Calu3 (cell line): Measurements from ENCODE around the gene CBFA2T3. TPM values are rescaled to one million over a fixed set of nuclear protein-coding genes. Genes with fewer than 3 reads are reported as not detected.

Source experiments
- BruUV-seq: library from RNA; stranded (reverse); fragments of 400-500 nt; replicated peaks from 2 replicates; lab custom pipeline; 2021; lab: Mats Ljungman, UMichigan
- CTCF ChIA-PET: fragments of 300-600 bp; sonication (Branson Sonifier 250); formaldehyde crosslinking; loops from one replicate; lab custom pipeline; 2022; ENCODE audit warnings: antibody characterized with exemption; lab: Charles Lee
- DNase-seq: peaks from one replicate; pipeline ENCODE4 v3.0.0; 2022
- H3K27ac Mint-ChIP-seq: one replicate; pipeline ENCODE4 v1.8.0; 2022; ENCODE audit warnings: mixed read lengths; ENCODE audit not compliant: unreplicated experiment
- H3K27me3 Mint-ChIP-seq: one replicate; pipeline ENCODE4 v1.8.0; 2022; ENCODE audit warnings: mixed read lengths; ENCODE audit not compliant: unreplicated experiment
- H3K36me3 Mint-ChIP-seq: one replicate; pipeline ENCODE4 v1.8.0; 2022; ENCODE audit warnings: mild to moderate bottlenecking, moderate library complexity, mixed read lengths; ENCODE audit not compliant: insufficient read depth, unreplicated experiment
- H3K4me1 Mint-ChIP-seq: one replicate; pipeline ENCODE4 v1.8.0; 2022; ENCODE audit warnings: mild to moderate bottlenecking, low read depth, mixed read lengths; ENCODE audit not compliant: unreplicated experiment
- H3K4me3 Mint-ChIP-seq: one replicate; pipeline ENCODE4 v1.8.0; 2022; ENCODE audit warnings: mild to moderate bottlenecking, low read depth, moderate library complexity, mixed read lengths; ENCODE audit not compliant: unreplicated experiment
- H3K9me3 Mint-ChIP-seq: one replicate; pipeline ENCODE4 v1.8.0; 2022; ENCODE audit warnings: low read depth, mixed read lengths; ENCODE audit not compliant: unreplicated experiment
- intact Hi-C: fragments of 100-400 bp; cut with micrococcal nuclease; formaldehyde crosslinking; loops from one replicate; pipeline ENCODE4 v1.10.0; 2022; ENCODE audit not compliant: unreplicated experiment
- total RNA-seq: library from RNA; stranded (reverse); gene quantifications from 2 replicates; pipeline ENCODE4 v1.2.3, GENCODE V29; 2022
- TF ChIP-seq, protein P1 (sequence below): fragments of 200-600 bp; IDR thresholded peaks from one replicate; pipeline ENCODE4 v1.8.0; 2022; ENCODE audit warnings: antibody characterized with exemption; ENCODE audit not compliant: unreplicated experiment

Gene CBFA2T3
- total RNA-seq, 1 experiment from 2014 or later = not detected

DNA sequence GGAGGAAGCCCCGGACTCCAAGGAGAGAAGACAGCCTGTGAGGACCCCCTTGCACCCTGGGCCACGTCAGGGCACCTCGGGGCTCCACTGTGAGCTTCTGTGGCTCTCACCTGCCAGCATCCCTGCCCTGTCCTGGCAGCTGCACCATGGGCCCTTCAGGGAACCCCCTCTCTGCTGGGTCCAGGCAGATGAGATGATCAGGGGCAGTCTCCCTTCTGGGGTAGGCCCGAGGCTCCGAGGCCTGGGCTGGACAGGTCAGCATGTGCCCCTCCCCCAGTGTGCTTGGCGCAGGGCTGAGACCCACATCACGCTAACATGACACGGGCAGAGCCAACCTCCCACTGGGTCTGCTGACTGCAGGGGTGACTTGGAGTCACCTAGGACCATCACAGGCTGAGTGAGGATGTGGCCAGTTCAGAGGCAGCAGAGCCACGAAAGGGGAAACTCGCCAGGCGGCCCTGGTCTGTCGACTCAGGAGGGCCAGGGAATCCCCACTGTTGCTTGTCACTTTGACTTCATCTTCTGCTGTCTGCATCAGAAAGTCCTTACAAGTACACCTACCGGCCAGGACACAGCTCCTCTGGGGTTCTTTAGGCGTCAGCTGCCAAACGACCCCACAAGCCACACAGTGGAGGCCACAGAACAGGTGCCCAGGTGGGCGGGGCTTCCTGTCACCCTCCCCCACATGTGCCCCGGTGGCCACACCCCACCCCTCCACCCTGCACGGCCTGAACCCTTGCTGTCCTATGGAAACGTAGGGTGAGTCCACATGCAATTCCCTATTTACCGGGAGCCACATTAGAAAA, 122.5 kb downstream of the CBFA2T3 start:
- peaks cover 23% of the 10 kb centered on the region for H3K36me3 Mint-ChIP-seq
- no peak overlapping the region for H3K27ac Mint-ChIP-seq
- BruUV-seq = no TSS peak
- peak overlapping the region; percentile 89 for H3K4me3 Mint-ChIP-seq
- TF ChIP-seq, protein P1, sequence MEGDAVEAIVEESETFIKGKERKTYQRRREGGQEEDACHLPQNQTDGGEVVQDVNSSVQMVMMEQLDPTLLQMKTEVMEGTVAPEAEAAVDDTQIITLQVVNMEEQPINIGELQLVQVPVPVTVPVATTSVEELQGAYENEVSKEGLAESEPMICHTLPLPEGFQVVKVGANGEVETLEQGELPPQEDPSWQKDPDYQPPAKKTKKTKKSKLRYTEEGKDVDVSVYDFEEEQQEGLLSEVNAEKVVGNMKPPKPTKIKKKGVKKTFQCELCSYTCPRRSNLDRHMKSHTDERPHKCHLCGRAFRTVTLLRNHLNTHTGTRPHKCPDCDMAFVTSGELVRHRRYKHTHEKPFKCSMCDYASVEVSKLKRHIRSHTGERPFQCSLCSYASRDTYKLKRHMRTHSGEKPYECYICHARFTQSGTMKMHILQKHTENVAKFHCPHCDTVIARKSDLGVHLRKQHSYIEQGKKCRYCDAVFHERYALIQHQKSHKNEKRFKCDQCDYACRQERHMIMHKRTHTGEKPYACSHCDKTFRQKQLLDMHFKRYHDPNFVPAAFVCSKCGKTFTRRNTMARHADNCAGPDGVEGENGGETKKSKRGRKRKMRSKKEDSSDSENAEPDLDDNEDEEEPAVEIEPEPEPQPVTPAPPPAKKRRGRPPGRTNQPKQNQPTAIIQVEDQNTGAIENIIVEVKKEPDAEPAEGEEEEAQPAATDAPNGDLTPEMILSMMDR = no peak
- H3K9me3 Mint-ChIP-seq = no peaks in the 10 kb centered on the region
- intact Hi-C loops = no loop called here
- DNase-seq = no peak
- H3K27me3 Mint-ChIP-seq = no peaks in the 10 kb centered on the region
- H3K4me1 Mint-ChIP-seq = peaks cover 17% of the 10 kb centered on the region
- CTCF ChIA-PET = interaction anchor here (0.6 kb wide), 1 partner anchor 132 kb away, joined by 3 read pairs; no protein-coding TSS in a partner anchor

DNA sequence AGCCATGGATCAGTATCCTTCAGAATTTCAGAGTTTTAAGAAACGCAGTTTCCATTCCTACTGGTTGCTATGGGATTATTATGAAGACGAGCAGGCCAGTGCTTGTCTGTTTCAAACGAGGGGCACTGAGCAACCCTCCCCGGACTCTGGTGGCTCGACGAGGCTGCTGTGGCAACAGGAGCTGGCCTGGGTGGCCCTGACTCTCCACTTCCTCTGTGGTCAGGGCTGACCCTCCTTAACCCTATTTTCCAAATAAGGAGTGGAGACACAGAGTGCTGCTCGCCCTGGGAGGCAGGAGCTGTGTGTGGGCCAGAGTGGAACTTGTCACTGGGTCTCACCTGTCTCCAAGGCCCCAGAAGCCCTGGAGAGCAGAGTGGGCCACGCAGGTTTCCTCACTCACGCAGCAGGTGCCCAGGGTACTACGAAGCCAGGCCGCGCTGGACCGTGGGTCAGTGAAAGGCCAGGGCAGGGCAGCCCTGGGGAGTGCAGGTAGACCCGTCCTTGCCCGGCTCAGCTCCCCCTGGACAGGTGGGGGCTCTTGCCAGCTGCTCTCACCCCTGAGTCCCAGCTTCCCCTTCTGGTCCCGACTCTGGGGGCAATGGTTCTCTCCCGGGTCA, 123.6 kb downstream of the CBFA2T3 start:
- BruUV-seq = no TSS peak
- Mint-ChIP-seq H3K4me1 (peaks cover 17% of the 10 kb centered on the region), H3K27ac (no peak overlapping the region), H3K9me3 (no peaks in the 10 kb centered on the region), H3K27me3 (no peaks in the 10 kb centered on the region), H3K36me3 (peaks cover 23% of the 10 kb centered on the region), H3K4me3 (no peak overlapping the region)
- CTCF ChIA-PET = interaction anchor here (1.3 kb wide), 1 partner anchor 199 kb away, joined by 3 read pairs; no protein-coding TSS in a partner anchor
- intact Hi-C loops = no loop called here
- no peak for DNase-seq
- TF ChIP-seq, protein P1 = no peak

DNA sequence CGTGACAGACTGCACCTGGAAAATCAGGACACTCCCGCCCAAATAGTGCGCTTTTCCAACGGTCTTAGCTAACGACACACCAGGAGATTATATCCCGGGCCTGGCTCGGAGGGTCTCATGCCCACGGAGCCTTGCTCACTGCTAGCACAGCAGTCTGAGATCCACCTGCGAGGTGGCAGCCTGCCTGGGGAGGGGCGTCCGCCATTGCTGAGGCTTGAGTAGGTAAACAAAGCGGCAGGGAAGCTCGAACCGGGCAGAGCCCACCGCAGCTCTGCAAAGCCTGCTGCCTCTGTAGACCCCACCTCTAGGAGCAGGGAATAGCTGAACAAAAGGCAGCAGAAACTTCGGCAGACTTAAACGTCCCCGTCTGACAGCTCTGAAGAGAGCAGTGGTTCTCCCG, 125.4 kb downstream of the CBFA2T3 start:
- CTCF ChIA-PET = no interaction called here
- TF ChIP-seq, protein P1 = no peak
- Mint-ChIP-seq H3K36me3 (peaks cover 15% of the 10 kb centered on the region), H3K9me3 (no peaks in the 10 kb centered on the region), H3K27ac (no peak overlapping the region), H3K27me3 (no peaks in the 10 kb centered on the region), H3K4me3 (no peak overlapping the region), H3K4me1 (peaks cover 9% of the 10 kb centered on the region)
- no peak for DNase-seq
- intact Hi-C loops = no loop called here
- no TSS peak for BruUV-seq

GRCh38 chr16:88850531-88851199, 126.3 kb downstream of the CBFA2T3 start:
- no TSS peak for BruUV-seq
- Mint-ChIP-seq H3K36me3 (peaks cover 5% of the 10 kb centered on the region), H3K9me3 (no peaks in the 10 kb centered on the region), H3K27ac (no peak overlapping the region), H3K4me3 (no peak overlapping the region), H3K4me1 (peaks cover 8% of the 10 kb centered on the region), H3K27me3 (no peaks in the 10 kb centered on the region)
- TF ChIP-seq, protein P1 = no peak
- no peak for DNase-seq
- intact Hi-C loops = no loop called here
- CTCF ChIA-PET = no interaction called here
